HCT116 (cell line): ENCODE results near the gene GBGT1. TPM values are rescaled to one million over a fixed set of nuclear protein-coding genes. Genes with fewer than 3 reads are reported as not detected.

Experiments
- ATAC-seq: fragments of 200-7000 bp; cut with Tn5 transposase; 2 replicates; pipeline ENCODE4 v1.9.1; 2020; ENCODE audit warnings: mild to moderate bottlenecking, moderate library complexity
- BruUV-seq: library from RNA; stranded (reverse); fragments of 400-500 nt; replicated peaks from 2 replicates; lab custom pipeline; 2021; lab: Mats Ljungman, UMichigan
- CTCF ChIA-PET: fragments of 300-600 bp; sonication (Branson Sonifier 250); formaldehyde crosslinking; loops from one replicate; lab custom pipeline; 2021; ENCODE audit warnings: antibody characterized with exemption; lab: Charles Lee
- POLR2A ChIA-PET: fragments of 300-600, 350-600 bp; sonication (Branson Sonifier 250); formaldehyde crosslinking; loops from one replicate; lab custom pipeline; 2021; ENCODE audit warnings: antibody characterized with exemption; lab: Charles Lee
- RAD21 ChIA-PET, 2 experiments: fragments of 300-600 bp; sonication (Branson Sonifier 250); formaldehyde crosslinking; loops; one replicate each; lab custom pipeline; 2023; ENCODE audit warnings: low total read pairs in 2 of 2; ENCODE audit not compliant: uncharacterized antibody in 2 of 2, unreplicated experiment in 2 of 2, low non-redundant PET in 1 of 2; lab: Charles Lee
- DNase-seq: peaks from one replicate; pipeline ENCODE4 v3.0.0-alpha.2; 2010; ENCODE audit warnings: low read depth, low spot score
- H2AFZ ChIP-seq: fragments of 200-600 bp; shearing (Covaris generic), sonication (generic); 2 replicates; pipeline ENCODE4 v1.6.1; 2017; ENCODE audit warnings: low read depth, mixed run types, mixed read lengths, antibody characterized with exemption, low read length; ENCODE audit not compliant: poor library complexity, severe bottlenecking
- H3K27ac ChIP-seq: 2 replicates; pipeline ENCODE4 v1.5.1; 2012; ENCODE audit warnings: low read depth, low read length
- H3K27me3 ChIP-seq: fragments of 200-600 bp; sonication (generic); 2 replicates; pipeline ENCODE4 v1.6.1; 2016; ENCODE audit warnings: mixed run types, low read length, mixed read lengths; ENCODE audit not compliant: insufficient read depth
- H3K36me3 ChIP-seq, 2 experiments: fragments of 200-500 bp in 1 of 2; fragments of 200-600 bp in 1 of 2; sonication (Bioruptor generic) in 1 of 2; sonication (generic) in 1 of 2; 2 replicates each; pipeline versions ENCODE4 v1.5.1 to v1.6.1; 2014 to 2016; ENCODE audit warnings: low read length in 2 of 2, inconsistent platforms in 1 of 2, mixed read lengths in 1 of 2, mixed run types in 1 of 2; ENCODE audit not compliant: insufficient read depth in 2 of 2, control insufficient read depth in 1 of 2
- H3K4me1 ChIP-seq, 2 experiments: fragments of 200-600 bp in 1 of 2; sonication (generic) in 1 of 2; 2 replicates each; pipeline versions ENCODE4 v1.5.1 to v1.6.1; 2012 to 2017; ENCODE audit warnings: low read length in 2 of 2, inconsistent platforms in 1 of 2, mild to moderate bottlenecking in 1 of 2, mixed read lengths in 1 of 2, mixed run types in 1 of 2, moderate library complexity in 1 of 2; ENCODE audit not compliant: insufficient read depth in 2 of 2, control insufficient read depth in 1 of 2
- H3K4me2 ChIP-seq: fragments of 200-600 bp; sonication (generic); 2 replicates; pipeline ENCODE4 v1.6.1; 2017; ENCODE audit warnings: mixed run types, low read length, mixed read lengths
- H3K4me3 ChIP-seq, 2 experiments: fragments of 200-600 bp in 1 of 2; sonication (generic) in 1 of 2; replicated peaks in 1 of 2; 2 replicates each; pipeline ENCODE4 v1.5.1; 2011 to 2016; ENCODE audit warnings: low read length in 2 of 2, control low read depth in 1 of 2, low read depth in 1 of 2, mild to moderate bottlenecking in 1 of 2, mixed read lengths in 1 of 2, mixed run types in 1 of 2
- H3K79me2 ChIP-seq: fragments of 200-600 bp; sonication (generic); 2 replicates; pipeline ENCODE4 v1.6.1; 2017; ENCODE audit warnings: mild to moderate bottlenecking, mixed run types, low read length, moderate library complexity, mixed read lengths; ENCODE audit not compliant: insufficient read depth
- H3K9ac ChIP-seq: fragments of 200-600 bp; sonication (generic); 2 replicates; pipeline ENCODE4 v1.6.1; 2016; ENCODE audit warnings: low read length, mixed read lengths
- H3K9me2 ChIP-seq: fragments of 200-600 bp; sonication (generic), shearing (Covaris generic); 2 replicates; pipeline ENCODE4 v1.6.1; 2017; ENCODE audit warnings: mixed run types, mild to moderate bottlenecking, moderate library complexity; ENCODE audit not compliant: insufficient read depth
- H3K9me3 ChIP-seq, 2 experiments: fragments of 200-500 bp in 1 of 2; fragments of 200-600 bp in 1 of 2; sonication (Bioruptor generic) in 1 of 2; sonication (generic) in 1 of 2; 2 replicates each; pipeline ENCODE4 v1.6.1; 2014 to 2017; ENCODE audit warnings: low read length in 2 of 2, mixed read lengths in 2 of 2, inconsistent platforms in 1 of 2, low read depth in 1 of 2, mild to moderate bottlenecking in 1 of 2, mixed run types in 1 of 2, moderate library complexity in 1 of 2; ENCODE audit not compliant: control insufficient read depth in 1 of 2, insufficient read depth in 1 of 2
- H4K20me1 ChIP-seq: fragments of 200-600 bp; sonication (generic), shearing (Covaris generic); 2 replicates; pipeline ENCODE4 v1.6.1; 2017; ENCODE audit warnings: mixed run types, mild to moderate bottlenecking, moderate library complexity; ENCODE audit not compliant: insufficient read depth
- CBX3 ChIP-seq: IDR thresholded peaks from 2 replicates; pipeline ENCODE4 v1.6.1; 2012; ENCODE audit warnings: low read depth
- CEBPB ChIP-seq: IDR thresholded peaks from 2 replicates; pipeline ENCODE4 v1.6.1; 2012; ENCODE audit warnings: low read depth
- EGR1 ChIP-seq: IDR thresholded peaks from 2 replicates; pipeline ENCODE4 v1.6.1; 2012; ENCODE audit warnings: low read depth
- ELF1 ChIP-seq: IDR thresholded peaks from 2 replicates; pipeline ENCODE4 v1.6.1; 2012; ENCODE audit warnings: low read depth, borderline replicate concordance
- EZH2 ChIP-seq: fragments of 200-600 bp; sonication (generic); IDR thresholded peaks from 2 replicates; pipeline ENCODE4 v1.6.1; 2017; ENCODE audit warnings: antibody characterized with exemption, mixed run types
- FOSL1 ChIP-seq: IDR thresholded peaks from 2 replicates; pipeline ENCODE4 v1.6.1; 2012; ENCODE audit warnings: low read depth
- JUND ChIP-seq: IDR thresholded peaks from 2 replicates; pipeline ENCODE4 v1.6.1; 2012
- POLR2A ChIP-seq: IDR thresholded peaks from 2 replicates; pipeline ENCODE4 v1.7.0; 2011; ENCODE audit warnings: borderline replicate concordance; ENCODE audit not compliant: insufficient read depth, insufficient read length; ENCODE audit errors: extremely low read depth
- POLR2AphosphoS5 ChIP-seq: IDR thresholded peaks from 2 replicates; pipeline ENCODE4 v1.6.1; 2011; ENCODE audit warnings: mild to moderate bottlenecking, low read depth, low read length, moderate library complexity
- SP1 ChIP-seq: IDR thresholded peaks from 2 replicates; pipeline ENCODE4 v1.6.1; 2012; ENCODE audit warnings: low read depth
- SRF ChIP-seq: IDR thresholded peaks from 2 replicates; pipeline ENCODE4 v1.6.1; 2012; ENCODE audit warnings: low read depth
- TCF7L2 ChIP-seq: IDR thresholded peaks from 2 replicates; pipeline ENCODE4 v1.7.0; 2011; ENCODE audit warnings: borderline replicate concordance, inconsistent platforms; ENCODE audit not compliant: insufficient read depth, insufficient read length; ENCODE audit errors: extremely low read depth
- YY1 ChIP-seq: IDR thresholded peaks from 2 replicates; pipeline ENCODE4 v1.6.1; 2011; ENCODE audit warnings: low read length, low read depth, moderate library complexity, mild to moderate bottlenecking; ENCODE audit not compliant: insufficient replicate concordance; ENCODE audit errors: extremely low read depth
- ZFX ChIP-seq: fragments of 450-650 bp; IDR thresholded peaks from 2 replicates; pipeline ENCODE4 v1.6.1; 2017
- ZNF274 ChIP-seq: fragments of 200-500 bp; sonication (Bioruptor generic); IDR thresholded peaks from 2 replicates; pipeline ENCODE4 v1.6.1; 2014; ENCODE audit warnings: mild to moderate bottlenecking, low read depth, low read length, inconsistent platforms
- intact Hi-C: fragments of 100-400 bp; cut with micrococcal nuclease; formaldehyde crosslinking; loops from 2 replicates; pipeline ENCODE4 v1.10.0; 2022
- total RNA-seq: library from RNA; stranded (reverse); gene quantifications from one replicate; pipeline ENCODE4 v1.2.1, GENCODE V29; 2021; ENCODE audit not compliant: unreplicated experiment
- TF ChIP-seq, protein P1 (sequence below): IDR thresholded peaks from 2 replicates; pipeline ENCODE4 v1.6.1; 2012; ENCODE audit warnings: low read depth
- TF ChIP-seq, protein P2 (sequence below), 3 experiments: fragments of 200-600 bp in 1 of 3; sonication (generic) in 1 of 3; IDR thresholded peaks in 2 of 3; conservative IDR thresholded peaks in 1 of 3; 2 replicates each; pipeline ENCODE4 v1.5.1; 2012 to 2017; ENCODE audit warnings: low read depth in 2 of 3, low read length in 2 of 3, antibody characterized with exemption in 1 of 3, borderline replicate concordance in 1 of 3, control low read depth in 1 of 3, mild to moderate bottlenecking in 1 of 3, mixed read lengths in 1 of 3, mixed run types in 1 of 3, moderate library complexity in 1 of 3; ENCODE audit not compliant: insufficient read depth in 1 of 3
- TF ChIP-seq, protein P3 (sequence below): IDR thresholded peaks from 2 replicates; pipeline ENCODE4 v1.6.1; 2011; ENCODE audit warnings: mild to moderate bottlenecking, low read length, moderate library complexity; ENCODE audit not compliant: insufficient replicate concordance; ENCODE audit errors: extremely low read depth
- TF ChIP-seq, protein P4 (sequence below): IDR thresholded peaks from 2 replicates; pipeline ENCODE4 v1.6.1; 2012
- TF ChIP-seq, protein P5 (sequence below): IDR thresholded peaks from 2 replicates; pipeline ENCODE4 v1.6.1; 2012

The GBGT1 gene
- total RNA-seq, 1 experiment from 2014 or later: 0.34 TPM

DNA sequence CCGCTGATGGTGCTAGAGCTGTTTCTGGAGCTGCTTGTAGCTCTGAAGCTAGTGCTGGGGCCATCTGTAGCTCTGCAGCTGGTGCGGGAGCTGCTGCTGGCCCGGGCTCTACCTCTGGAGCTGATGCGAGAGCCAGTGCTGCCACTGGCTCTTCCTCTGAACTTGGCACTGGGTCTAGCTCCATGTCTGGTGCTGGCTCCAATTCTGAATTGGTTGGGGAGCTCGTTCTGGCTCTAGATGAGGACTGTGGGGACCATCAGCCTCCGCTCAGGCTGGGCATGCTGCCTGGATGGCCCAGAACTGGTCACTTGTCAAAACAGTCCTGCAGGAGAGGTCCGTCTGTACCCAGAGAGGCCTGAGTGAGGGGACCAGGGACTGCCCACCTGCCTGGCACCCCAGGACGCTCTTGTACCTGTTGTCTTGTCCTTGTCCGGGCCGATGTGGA, 23.9 kb upstream of the GBGT1 start:
- Histone ChIP-seq H3K9ac (no peak overlapping the region), H3K27ac (no peak overlapping the region), H3K9me3 (no peaks in the 10 kb centered on the region), H3K79me2 (no peaks in the 10 kb centered on the region), H4K20me1 (no peaks in the 10 kb centered on the region), H3K4me3 (no peak overlapping the region), H3K9me2 (no peaks in the 10 kb centered on the region), H3K27me3 (no peaks in the 10 kb centered on the region), H3K4me1 (peaks cover 7 to 24% of the 10 kb centered on the region in 2 experiments; a peak in 3 of 4 replicates), H3K36me3 (no peaks in the 10 kb centered on the region), H2AFZ (no peak overlapping the region), H3K4me2 (no peak overlapping the region)
- ChIA-PET POLR2A (interaction anchor here (1.0 to 1.2 kb wide), 2 partner anchors 142 kb away, joined by 5 to 6 read pairs; no protein-coding TSS in a partner anchor), RAD21 (interaction anchor here in 1 of 2 experiments (0.8 kb wide), 1 partner anchor 52 kb away, joined by 3 read pairs; no protein-coding TSS in a partner anchor), CTCF (interaction anchor here (1.1 to 2.7 kb wide), 8 partner anchors 13 to 298 kb away, joined by 3 to 37 read pairs (median 16); no protein-coding TSS in a partner anchor)
- ATAC-seq (no peak), DNase-seq (no peak)
- no TSS peak for BruUV-seq
- no peak for TF ChIP-seq JUND
- TF ChIP-seq, protein P1, sequence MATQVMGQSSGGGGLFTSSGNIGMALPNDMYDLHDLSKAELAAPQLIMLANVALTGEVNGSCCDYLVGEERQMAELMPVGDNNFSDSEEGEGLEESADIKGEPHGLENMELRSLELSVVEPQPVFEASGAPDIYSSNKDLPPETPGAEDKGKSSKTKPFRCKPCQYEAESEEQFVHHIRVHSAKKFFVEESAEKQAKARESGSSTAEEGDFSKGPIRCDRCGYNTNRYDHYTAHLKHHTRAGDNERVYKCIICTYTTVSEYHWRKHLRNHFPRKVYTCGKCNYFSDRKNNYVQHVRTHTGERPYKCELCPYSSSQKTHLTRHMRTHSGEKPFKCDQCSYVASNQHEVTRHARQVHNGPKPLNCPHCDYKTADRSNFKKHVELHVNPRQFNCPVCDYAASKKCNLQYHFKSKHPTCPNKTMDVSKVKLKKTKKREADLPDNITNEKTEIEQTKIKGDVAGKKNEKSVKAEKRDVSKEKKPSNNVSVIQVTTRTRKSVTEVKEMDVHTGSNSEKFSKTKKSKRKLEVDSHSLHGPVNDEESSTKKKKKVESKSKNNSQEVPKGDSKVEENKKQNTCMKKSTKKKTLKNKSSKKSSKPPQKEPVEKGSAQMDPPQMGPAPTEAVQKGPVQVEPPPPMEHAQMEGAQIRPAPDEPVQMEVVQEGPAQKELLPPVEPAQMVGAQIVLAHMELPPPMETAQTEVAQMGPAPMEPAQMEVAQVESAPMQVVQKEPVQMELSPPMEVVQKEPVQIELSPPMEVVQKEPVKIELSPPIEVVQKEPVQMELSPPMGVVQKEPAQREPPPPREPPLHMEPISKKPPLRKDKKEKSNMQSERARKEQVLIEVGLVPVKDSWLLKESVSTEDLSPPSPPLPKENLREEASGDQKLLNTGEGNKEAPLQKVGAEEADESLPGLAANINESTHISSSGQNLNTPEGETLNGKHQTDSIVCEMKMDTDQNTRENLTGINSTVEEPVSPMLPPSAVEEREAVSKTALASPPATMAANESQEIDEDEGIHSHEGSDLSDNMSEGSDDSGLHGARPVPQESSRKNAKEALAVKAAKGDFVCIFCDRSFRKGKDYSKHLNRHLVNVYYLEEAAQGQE: no peak
- TF ChIP-seq SRF: no peak
- no peak for TF ChIP-seq ZNF274
- TF ChIP-seq, protein P2, sequence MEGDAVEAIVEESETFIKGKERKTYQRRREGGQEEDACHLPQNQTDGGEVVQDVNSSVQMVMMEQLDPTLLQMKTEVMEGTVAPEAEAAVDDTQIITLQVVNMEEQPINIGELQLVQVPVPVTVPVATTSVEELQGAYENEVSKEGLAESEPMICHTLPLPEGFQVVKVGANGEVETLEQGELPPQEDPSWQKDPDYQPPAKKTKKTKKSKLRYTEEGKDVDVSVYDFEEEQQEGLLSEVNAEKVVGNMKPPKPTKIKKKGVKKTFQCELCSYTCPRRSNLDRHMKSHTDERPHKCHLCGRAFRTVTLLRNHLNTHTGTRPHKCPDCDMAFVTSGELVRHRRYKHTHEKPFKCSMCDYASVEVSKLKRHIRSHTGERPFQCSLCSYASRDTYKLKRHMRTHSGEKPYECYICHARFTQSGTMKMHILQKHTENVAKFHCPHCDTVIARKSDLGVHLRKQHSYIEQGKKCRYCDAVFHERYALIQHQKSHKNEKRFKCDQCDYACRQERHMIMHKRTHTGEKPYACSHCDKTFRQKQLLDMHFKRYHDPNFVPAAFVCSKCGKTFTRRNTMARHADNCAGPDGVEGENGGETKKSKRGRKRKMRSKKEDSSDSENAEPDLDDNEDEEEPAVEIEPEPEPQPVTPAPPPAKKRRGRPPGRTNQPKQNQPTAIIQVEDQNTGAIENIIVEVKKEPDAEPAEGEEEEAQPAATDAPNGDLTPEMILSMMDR (IDR thresholded peaks at IDR 0.05 in 2 of 3, conservative IDR thresholded peaks at IDR 0.05 in 1 of 3; ENCODE audit: borderline replicate concordance in 1 of 3, insufficient read depth in 1 of 3, low read depth in 2 of 3, low read length in 2 of 3): no peak
- TF ChIP-seq EGR1: no peak
- TF ChIP-seq SP1: no peak
- TF ChIP-seq FOSL1: no peak
- no peak for TF ChIP-seq CEBPB
- TF ChIP-seq YY1: no peak
- no peak for TF ChIP-seq POLR2AphosphoS5
- no peak for TF ChIP-seq ZFX
- TF ChIP-seq, protein P3, sequence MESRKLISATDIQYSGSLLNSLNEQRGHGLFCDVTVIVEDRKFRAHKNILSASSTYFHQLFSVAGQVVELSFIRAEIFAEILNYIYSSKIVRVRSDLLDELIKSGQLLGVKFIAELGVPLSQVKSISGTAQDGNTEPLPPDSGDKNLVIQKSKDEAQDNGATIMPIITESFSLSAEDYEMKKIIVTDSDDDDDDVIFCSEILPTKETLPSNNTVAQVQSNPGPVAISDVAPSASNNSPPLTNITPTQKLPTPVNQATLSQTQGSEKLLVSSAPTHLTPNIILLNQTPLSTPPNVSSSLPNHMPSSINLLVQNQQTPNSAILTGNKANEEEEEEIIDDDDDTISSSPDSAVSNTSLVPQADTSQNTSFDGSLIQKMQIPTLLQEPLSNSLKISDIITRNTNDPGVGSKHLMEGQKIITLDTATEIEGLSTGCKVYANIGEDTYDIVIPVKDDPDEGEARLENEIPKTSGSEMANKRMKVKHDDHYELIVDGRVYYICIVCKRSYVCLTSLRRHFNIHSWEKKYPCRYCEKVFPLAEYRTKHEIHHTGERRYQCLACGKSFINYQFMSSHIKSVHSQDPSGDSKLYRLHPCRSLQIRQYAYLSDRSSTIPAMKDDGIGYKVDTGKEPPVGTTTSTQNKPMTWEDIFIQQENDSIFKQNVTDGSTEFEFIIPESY: no peak
- TF ChIP-seq POLR2A: no peak
- TF ChIP-seq TCF7L2: no peak
- TF ChIP-seq CBX3: no peak
- TF ChIP-seq EZH2: no peak
- TF ChIP-seq ELF1: no peak
- TF ChIP-seq, protein P4, sequence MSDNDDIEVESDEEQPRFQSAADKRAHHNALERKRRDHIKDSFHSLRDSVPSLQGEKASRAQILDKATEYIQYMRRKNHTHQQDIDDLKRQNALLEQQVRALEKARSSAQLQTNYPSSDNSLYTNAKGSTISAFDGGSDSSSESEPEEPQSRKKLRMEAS: no peak
- TF ChIP-seq, protein P5, sequence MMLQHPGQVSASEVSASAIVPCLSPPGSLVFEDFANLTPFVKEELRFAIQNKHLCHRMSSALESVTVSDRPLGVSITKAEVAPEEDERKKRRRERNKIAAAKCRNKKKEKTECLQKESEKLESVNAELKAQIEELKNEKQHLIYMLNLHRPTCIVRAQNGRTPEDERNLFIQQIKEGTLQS: no peak
- intact Hi-C loops: loop anchor here (1.0 to 2.0 kb wide), 2 partner anchors 51 to 142 kb away; no protein-coding TSS in a partner anchor
